LHCN-M2 (cell line): ENCODE results near the gene FOLR2. TPM values are rescaled to one million over a fixed set of nuclear protein-coding genes. Genes with fewer than 3 reads are reported as not detected.
"Not testable (repeated sequence)": the region's sequence is repeated elsewhere in the genome, so short reads cannot be mapped to it uniquely, and the experiment has no call there.

Experiments
- DNase-seq: peaks from one replicate; pipeline ENCODE4 v3.0.0-alpha.2; 2012; ENCODE audit warnings: low read depth
- polyA plus RNA-seq: library from polyadenylated mRNA; unstranded; fragments of >200 nt; gene quantifications from one replicate; pipeline ENCODE4 v1.2.1, GENCODE V29; 2012; ENCODE audit warnings: missing spikeins
- total RNA-seq: library from RNA; depleted of rRNA; stranded (reverse); fragments of >200 nt; gene quantifications from 2 replicates; pipeline ENCODE4 v1.2.3, GENCODE V29; 2014; rRNA removed

Gene FOLR2
- not detected in 2 replicates for total RNA-seq
- not detected for polyA plus RNA-seq

- no peak for DNase-seq
Observed at GRCh38 chr11:72216638-72217037, at the start of gene FOLR2. Gene FOLR2 (plus strand): TSS chr11:72216794. CDS start chr11:72218585, 1,791 bp downstream.

- not testable (repeated sequence) for DNase-seq
Observed at GRCh38 chr11:72169046-72169555, 47.5 kb upstream of the FOLR2 start.

- DNase-seq, result not testable (repeated sequence)
Observed at GRCh38 chr11:72169754-72170153, 46.8 kb upstream of the FOLR2 start.

GRCh38 chr11:72172043-72172442, 44.6 kb upstream of the FOLR2 start:
- not testable (repeated sequence) for DNase-seq

GRCh38 chr11:72173291-72173690, 43.3 kb upstream of the FOLR2 start:
- no peak for DNase-seq

GRCh38 chr11:72174302-72175070, 42.1 kb upstream of the FOLR2 start:
- no peak for DNase-seq

- DNase-seq, result no peak
Observed at GRCh38 chr11:72177656-72178055, 38.9 kb upstream of the FOLR2 start.

GRCh38 chr11:72179049-72179803, 37.4 kb upstream of the FOLR2 start:
- DNase-seq, result no peak

- DNase-seq, result no peak
Observed at GRCh38 chr11:72179804-72180396, 36.7 kb upstream of the FOLR2 start.

GRCh38 chr11:72180892-72181552, 35.6 kb upstream of the FOLR2 start:
- not testable (repeated sequence) for DNase-seq

- not testable (repeated sequence) for DNase-seq
Observed at GRCh38 chr11:72181553-72181958, 35.0 kb upstream of the FOLR2 start.

GRCh38 chr11:72188267-72188666, 28.3 kb upstream of the FOLR2 start:
- no peak for DNase-seq

- no peak for DNase-seq
Observed at GRCh38 chr11:72189455-72190250, 26.9 kb upstream of the FOLR2 start.

GRCh38 chr11:72190631-72191071, 25.9 kb upstream of the FOLR2 start:
- peak; percentile 3 for DNase-seq

- peak; percentile 12 for DNase-seq
Observed at GRCh38 chr11:72191961-72192381, 24.6 kb upstream of the FOLR2 start, which contains the start of gene FOLR1. Gene FOLR1 (plus strand): TSS chr11:72192140. CDS start chr11:72192174, 34 bp downstream.

- no peak for DNase-seq
Observed at GRCh38 chr11:72195518-72196270, 20.9 kb upstream of the FOLR2 start.

- DNase-seq, result not testable (repeated sequence)
Observed at GRCh38 chr11:72201445-72201844, 15.1 kb upstream of the FOLR2 start.

GRCh38 chr11:72202571-72202970, 14.0 kb upstream of the FOLR2 start:
- DNase-seq, result no peak

GRCh38 chr11:72203163-72203562, 13.4 kb upstream of the FOLR2 start:
- DNase-seq, result no peak

- no peak for DNase-seq
Observed at GRCh38 chr11:72204886-72205285, 11.7 kb upstream of the FOLR2 start.
